ENCODE data around the gene TXK.
"Not testable (repeated sequence)": the region's sequence is repeated elsewhere in the genome, so short reads cannot be mapped to it uniquely, and the experiment has no call there.

TXK gene

DNA sequence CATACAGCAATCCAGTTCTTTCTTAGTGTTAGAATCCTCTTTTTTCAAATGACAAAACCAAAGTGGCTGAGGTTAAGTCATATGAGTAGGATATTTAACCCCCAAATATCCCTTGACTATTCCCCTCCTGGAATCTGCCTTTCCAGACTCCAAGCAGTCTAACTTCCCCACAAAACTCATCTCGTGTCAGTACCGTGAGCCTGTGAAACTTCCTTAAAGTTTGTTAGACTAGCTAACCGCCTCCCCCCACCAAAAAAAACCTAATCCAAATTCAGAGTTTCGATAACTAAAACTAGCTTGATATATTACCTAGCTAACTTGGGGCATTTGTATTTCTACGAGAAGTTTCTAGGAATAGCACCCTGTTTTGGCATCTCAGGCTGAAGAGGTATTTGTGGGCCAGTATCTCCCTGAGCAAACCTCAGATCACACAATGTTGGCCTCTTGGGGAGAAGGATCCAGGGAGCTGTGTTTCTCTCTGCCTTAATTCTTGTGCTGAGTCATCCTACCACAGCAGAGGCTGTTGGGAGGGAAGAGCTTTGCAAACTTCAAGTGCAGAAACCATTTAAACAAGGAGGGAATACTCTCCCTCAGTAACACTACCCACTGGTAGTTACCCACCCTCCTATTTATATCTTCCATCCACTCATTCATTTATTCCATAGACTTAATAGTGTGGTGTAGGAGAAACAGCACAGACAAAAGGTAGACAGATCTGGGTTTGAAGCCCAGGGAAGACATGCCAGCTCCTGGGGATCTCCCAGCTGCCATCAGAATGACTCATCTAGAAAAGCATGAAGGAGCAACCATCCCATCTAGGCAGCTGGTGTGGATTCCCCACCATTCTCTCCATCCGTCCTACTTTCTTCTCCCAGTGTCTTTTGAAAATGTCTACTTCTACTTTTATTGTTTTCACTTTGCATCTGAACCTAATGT is 39.3 kb upstream of the TXK start:
- Histone ChIP-seq H3K4me3 (ENCODE audit: low read depth, low read length) (no peak overlapping the region), H3K9me3 (no peaks in the 10 kb centered on the region), H3K27me3 (no peaks in the 10 kb centered on the region; the same call in 1 of the 2 replicates), H3K36me3 (no peaks in the 10 kb centered on the region), H3K4me1 (peaks cover 3% of the 10 kb centered on the region; the same call in 1 of the 2 replicates)
- no peak for DNase-seq
- TF ChIP-seq, protein P1, sequence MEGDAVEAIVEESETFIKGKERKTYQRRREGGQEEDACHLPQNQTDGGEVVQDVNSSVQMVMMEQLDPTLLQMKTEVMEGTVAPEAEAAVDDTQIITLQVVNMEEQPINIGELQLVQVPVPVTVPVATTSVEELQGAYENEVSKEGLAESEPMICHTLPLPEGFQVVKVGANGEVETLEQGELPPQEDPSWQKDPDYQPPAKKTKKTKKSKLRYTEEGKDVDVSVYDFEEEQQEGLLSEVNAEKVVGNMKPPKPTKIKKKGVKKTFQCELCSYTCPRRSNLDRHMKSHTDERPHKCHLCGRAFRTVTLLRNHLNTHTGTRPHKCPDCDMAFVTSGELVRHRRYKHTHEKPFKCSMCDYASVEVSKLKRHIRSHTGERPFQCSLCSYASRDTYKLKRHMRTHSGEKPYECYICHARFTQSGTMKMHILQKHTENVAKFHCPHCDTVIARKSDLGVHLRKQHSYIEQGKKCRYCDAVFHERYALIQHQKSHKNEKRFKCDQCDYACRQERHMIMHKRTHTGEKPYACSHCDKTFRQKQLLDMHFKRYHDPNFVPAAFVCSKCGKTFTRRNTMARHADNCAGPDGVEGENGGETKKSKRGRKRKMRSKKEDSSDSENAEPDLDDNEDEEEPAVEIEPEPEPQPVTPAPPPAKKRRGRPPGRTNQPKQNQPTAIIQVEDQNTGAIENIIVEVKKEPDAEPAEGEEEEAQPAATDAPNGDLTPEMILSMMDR (IDR thresholded peaks at IDR 0.05; ENCODE audit: low read depth, low read length) = no peak

DNA sequence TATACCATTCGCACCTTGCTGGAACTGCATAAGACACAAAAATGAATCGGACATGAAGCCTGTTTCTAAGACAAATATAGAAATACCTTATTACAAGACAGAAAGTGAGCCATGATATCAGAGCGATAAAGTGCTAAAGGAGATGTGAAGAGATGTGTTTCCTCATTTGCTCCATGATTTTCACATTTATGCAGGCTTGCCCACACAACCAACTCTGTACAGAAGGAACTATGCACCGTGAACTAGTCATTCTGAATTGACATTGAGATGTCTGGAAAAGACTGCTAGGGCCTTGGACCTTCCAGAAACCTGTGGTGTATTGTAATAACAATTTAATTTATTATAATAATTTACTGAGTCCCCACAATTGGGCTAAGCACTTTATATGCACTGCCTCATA is 38.6 kb upstream of the TXK start:
- Histone ChIP-seq H3K4me3 (ENCODE audit: low read depth, low read length) (no peak overlapping the region), H3K27me3 (no peaks in the 10 kb centered on the region), H3K4me1 (peaks cover 3% of the 10 kb centered on the region; the same call in 1 of the 2 replicates), H3K9me3 (no peaks in the 10 kb centered on the region), H3K36me3 (no peaks in the 10 kb centered on the region)
- TF ChIP-seq, protein P1 (IDR thresholded peaks at IDR 0.05; ENCODE audit: low read depth, low read length) = no peak
- no peak for DNase-seq

DNA sequence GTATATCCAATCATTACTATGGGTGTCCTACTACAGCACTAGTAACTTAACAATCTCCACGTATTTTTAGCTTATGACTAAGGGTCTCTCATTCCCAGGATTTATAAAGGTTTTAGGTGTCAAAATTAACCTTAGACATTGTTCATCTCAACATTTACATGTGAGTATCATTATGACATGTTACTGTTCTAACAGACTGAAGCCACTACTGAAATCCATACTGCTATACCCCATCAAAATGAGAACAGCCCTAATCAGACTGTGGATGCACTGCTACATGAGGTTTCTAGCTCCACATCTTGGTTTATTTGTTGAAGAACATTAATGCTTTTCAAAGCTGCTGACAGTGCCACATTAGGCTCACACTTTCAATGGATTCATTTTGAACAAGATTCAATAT is 35.6 kb upstream of the TXK start:
- Histone ChIP-seq H3K36me3 (no peaks in the 10 kb centered on the region), H3K9me3 (no peaks in the 10 kb centered on the region), H3K4me1 (peaks cover 3% of the 10 kb centered on the region; the same call in 1 of the 2 replicates), H3K4me3 (ENCODE audit: low read depth, low read length) (no peak overlapping the region), H3K27me3 (no peaks in the 10 kb centered on the region)
- DNase-seq = no peak
- TF ChIP-seq, protein P1 (IDR thresholded peaks at IDR 0.05; ENCODE audit: low read depth, low read length) = no peak

DNA sequence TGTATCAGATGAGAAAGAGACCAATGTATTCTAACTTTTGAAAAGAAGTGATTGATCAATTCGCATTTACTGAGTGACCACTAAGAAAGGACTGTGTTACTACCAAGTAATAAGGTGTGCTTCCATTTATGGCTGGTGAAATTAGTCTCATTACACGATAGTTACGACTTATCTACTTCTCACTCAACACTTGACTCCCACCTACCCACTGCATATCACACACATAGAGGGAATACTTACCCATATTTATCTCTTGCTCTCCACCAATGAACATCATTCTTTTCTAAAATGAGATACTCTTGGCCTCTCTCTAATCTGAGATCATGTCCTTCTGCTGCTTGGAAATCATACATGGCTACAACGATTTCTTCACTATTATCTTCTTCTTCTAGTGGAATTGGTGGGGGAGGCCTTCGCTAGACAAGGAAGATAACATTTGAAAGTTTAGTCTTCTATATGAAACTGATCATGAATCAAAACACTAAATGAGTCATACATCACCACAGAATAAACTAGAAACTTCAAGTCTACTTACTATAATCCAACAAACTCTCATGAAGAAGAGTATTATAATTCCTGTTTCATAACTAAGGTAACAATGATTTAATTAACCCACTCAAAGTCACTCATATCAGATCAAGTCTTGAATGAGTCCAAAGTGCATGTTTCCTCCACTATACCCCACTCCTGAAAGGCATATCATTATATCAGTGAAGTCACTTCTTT is 33.7 kb upstream of the TXK start:
- H3K9me3 ChIP-seq = no peaks in the 10 kb centered on the region
- TF ChIP-seq, protein P1 (IDR thresholded peaks at IDR 0.05; ENCODE audit: low read depth, low read length) = no peak
- H3K36me3 ChIP-seq = no peaks in the 10 kb centered on the region
- H3K4me1 ChIP-seq = peaks cover 3% of the 10 kb centered on the region; the same call in 1 of the 2 replicates
- H3K4me3 ChIP-seq (ENCODE audit: low read depth, low read length) = no peak overlapping the region
- no peaks in the 10 kb centered on the region for H3K27me3 ChIP-seq
- DNase-seq = no peak

DNA sequence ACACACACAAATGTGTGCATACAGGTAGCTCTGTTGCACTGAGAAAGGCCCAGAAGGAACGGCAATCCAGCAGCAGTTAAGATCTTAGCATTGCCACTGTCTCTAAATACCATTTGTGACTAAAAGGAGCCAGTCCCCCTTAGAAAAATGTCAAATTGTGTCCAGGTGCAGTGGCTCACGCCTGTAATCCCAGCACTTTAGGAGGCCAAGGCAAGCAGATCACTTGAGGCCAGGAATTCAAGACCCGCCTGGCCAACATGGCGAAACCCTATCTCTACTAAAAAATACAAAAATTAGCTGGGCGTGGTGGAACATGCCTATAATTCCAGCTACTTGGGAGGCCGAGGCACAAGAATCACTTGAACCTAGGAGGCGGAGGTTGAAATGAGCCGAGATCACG is 30.5 kb upstream of the TXK start:
- not testable (repeated sequence) for H3K27me3 ChIP-seq; H3K4me1 ChIP-seq; DNase-seq; H3K9me3 ChIP-seq; H3K36me3 ChIP-seq; H3K4me3 ChIP-seq (ENCODE audit: low read depth, low read length)

DNA sequence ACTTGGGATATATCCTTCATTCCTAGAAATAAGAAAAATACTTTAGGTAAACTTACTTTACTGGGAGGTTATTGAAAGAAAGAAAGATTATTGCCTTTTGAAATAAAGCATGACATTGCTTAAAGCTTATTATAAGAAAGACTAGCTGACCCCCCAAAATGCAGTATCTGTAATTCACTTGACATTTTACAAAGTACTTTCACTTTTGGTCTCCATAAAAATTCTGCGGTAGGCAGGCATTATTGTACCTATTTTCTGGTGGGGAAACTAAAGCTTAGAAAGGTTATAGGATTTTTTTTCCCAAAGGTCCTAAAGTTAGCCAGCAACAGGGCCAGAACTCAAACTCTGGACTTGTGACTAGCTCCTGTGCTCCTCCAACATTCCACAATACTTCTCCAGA is 29.7 kb upstream of the TXK start:
- no peaks in the 10 kb centered on the region for H3K4me1 ChIP-seq
- H3K27me3 ChIP-seq = no peaks in the 10 kb centered on the region
- TF ChIP-seq, protein P1 (IDR thresholded peaks at IDR 0.05; ENCODE audit: low read depth, low read length) = no peak
- H3K36me3 ChIP-seq = no peaks in the 10 kb centered on the region
- H3K4me3 ChIP-seq (ENCODE audit: low read depth, low read length) = no peak overlapping the region
- DNase-seq = no peak
- H3K9me3 ChIP-seq = no peaks in the 10 kb centered on the region
